ENCODE measurements around the gene MEOX1. TPM values are rescaled to one million over a fixed set of nuclear protein-coding genes. Genes with fewer than 3 reads are reported as not detected.

Gene MEOX1
- total and polyA plus RNA-seq, 2 donors (not counting 1 experiment from before 2014, with no cell fraction given), result not detected

DNA sequence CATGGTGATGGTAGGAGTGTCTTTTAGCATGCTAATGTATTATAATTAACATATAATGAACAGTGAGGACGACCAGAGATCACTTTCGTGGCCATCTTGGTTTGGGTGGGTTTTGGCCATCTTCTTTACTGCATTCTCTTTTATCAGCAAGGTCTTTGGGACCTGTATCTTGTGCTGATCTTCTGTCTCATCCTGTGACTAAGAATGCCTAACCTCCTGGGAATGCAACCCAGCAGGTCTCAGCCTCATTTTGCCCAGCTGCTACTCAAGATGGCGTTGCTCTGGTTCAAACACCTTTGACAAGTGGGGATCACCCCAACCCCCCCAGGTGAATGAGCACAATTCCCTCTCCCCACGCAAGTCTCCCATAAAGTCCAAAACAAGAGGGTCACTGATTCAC is 66.3 kb downstream of the MEOX1 start:
- H3K9me3 Mint-ChIP-seq (ENCODE audit: insufficient read depth), result no peaks in the 10 kb centered on the region
- CTCF ChIA-PET, result no interaction called here
- intact Hi-C loops (cut with micrococcal nuclease), result no loop called here
- Histone ChIP-seq H3K36me3 (replicated peaks in 1 of 2; ENCODE audit: control extremely low read depth in 1 of 2, control insufficient read depth in 1 of 2, extremely low read depth in 1 of 2, insufficient read depth in 2 of 2, low read length in 1 of 2) (no peaks in the 10 kb centered on the region), H3K27ac (ENCODE audit: low read length in 2 of 2) (no peak overlapping the region), H3K9ac (ENCODE audit: low read length) (no peak overlapping the region), H3K9me3 (ENCODE audit: control extremely low read depth in 1 of 3, control insufficient read depth in 2 of 3, insufficient read depth in 1 of 3, low read length in 2 of 3) (no peaks in the 10 kb centered on the region), H3K4me3 (ENCODE audit: control extremely low read depth in 1 of 5, extremely low read depth in 1 of 5, insufficient read depth in 1 of 5, low read depth in 2 of 5, low read length in 4 of 5) (no peak overlapping the region), H3K27me3 (replicated peaks in 1 of 4; ENCODE audit: control extremely low read depth in 1 of 4, control insufficient read depth in 3 of 4, insufficient read depth in 4 of 4, low read length in 3 of 4) (peaks cover 0 to 3% (median under 1%) of the 10 kb centered on the region in 4 experiments), H4K20me1 (ENCODE audit: control insufficient read depth, insufficient read depth, low read length, poor library complexity, severe bottlenecking) (no peaks in the 10 kb centered on the region), H3K4me1 (ENCODE audit: control insufficient read depth in 2 of 2, insufficient read depth in 2 of 2, low read length in 2 of 2) (no peaks in the 10 kb centered on the region), H3K4me2 (replicated peaks; ENCODE audit: low read depth, low read length, poor library complexity, severe bottlenecking) (no peak overlapping the region), H2AFZ (ENCODE audit: insufficient read depth, low read depth, low read length, poor library complexity, severe bottlenecking) (no peak overlapping the region), H3K79me2 (ENCODE audit: control insufficient read depth, insufficient read depth, low read length) (no peaks in the 10 kb centered on the region)
- 50% methylated on average over 2 of the region's 4 CpGs for WGBS (ENCODE audit: insufficient coverage)
- peaks cover 20% of the 10 kb centered on the region for H3K27me3 Mint-ChIP-seq
- ATAC-seq (ENCODE audit: low read depth), result no peak
- DNase-seq, result no peak
- H3K4me3 Mint-ChIP-seq, result no peak overlapping the region
- TF ChIP-seq EZH2 (IDR thresholded peaks at IDR 0.05; ENCODE audit: borderline replicate concordance, insufficient read depth, low read depth, low read length, poor library complexity, severe bottlenecking), result no peak
- TF ChIP-seq, protein P1, sequence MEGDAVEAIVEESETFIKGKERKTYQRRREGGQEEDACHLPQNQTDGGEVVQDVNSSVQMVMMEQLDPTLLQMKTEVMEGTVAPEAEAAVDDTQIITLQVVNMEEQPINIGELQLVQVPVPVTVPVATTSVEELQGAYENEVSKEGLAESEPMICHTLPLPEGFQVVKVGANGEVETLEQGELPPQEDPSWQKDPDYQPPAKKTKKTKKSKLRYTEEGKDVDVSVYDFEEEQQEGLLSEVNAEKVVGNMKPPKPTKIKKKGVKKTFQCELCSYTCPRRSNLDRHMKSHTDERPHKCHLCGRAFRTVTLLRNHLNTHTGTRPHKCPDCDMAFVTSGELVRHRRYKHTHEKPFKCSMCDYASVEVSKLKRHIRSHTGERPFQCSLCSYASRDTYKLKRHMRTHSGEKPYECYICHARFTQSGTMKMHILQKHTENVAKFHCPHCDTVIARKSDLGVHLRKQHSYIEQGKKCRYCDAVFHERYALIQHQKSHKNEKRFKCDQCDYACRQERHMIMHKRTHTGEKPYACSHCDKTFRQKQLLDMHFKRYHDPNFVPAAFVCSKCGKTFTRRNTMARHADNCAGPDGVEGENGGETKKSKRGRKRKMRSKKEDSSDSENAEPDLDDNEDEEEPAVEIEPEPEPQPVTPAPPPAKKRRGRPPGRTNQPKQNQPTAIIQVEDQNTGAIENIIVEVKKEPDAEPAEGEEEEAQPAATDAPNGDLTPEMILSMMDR (IDR thresholded peaks at IDR 0.05), result no peak
- peaks cover 5% of the 10 kb centered on the region for H3K4me1 Mint-ChIP-seq
- no peak overlapping the region for H3K27ac Mint-ChIP-seq
- POLR2A ChIA-PET, result no interaction called here

DNA sequence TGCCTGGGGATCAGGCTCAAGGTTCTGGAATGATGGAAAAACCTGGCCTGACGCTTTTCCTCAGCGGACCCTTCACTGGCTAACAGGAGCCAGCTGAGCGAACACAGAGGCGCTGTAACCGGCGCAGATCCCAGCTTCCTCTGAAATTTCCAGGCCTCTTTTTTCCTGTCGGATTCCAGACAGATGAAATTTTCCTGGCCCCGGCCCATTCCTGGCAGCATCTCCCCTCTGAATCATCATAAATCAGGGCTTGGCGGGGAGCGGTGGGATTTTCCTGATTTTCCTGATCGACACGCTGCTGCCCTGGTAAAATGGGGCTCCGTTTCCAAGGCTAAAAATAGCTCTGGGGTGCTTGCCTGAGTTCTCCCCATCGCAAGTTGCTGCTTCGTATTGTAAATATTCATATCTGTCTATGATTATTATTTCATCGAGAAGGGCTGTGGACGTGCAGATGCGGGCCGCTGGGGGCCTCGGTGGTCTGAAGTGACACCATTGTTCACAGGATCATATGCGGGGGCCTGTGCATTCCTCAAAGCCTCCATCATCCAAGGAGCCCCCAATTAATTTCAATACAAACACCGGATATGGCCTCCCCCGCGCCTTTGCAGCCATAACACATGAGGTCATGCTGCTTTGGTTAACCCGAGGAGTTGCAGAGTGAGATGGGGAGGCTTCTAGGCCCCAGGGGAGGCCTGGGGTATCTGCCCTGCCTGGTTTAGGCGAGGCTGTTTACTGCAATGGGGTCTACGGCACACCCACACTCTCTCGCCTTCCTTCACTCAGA is 69.8 kb downstream of the MEOX1 start:
- Histone ChIP-seq H3K4me1 (ENCODE audit: control insufficient read depth in 2 of 2, insufficient read depth in 2 of 2, low read length in 2 of 2) (no peaks in the 10 kb centered on the region), H3K27ac (ENCODE audit: low read length in 2 of 2) (no peak overlapping the region), H3K4me3 (ENCODE audit: control extremely low read depth in 1 of 5, extremely low read depth in 1 of 5, insufficient read depth in 1 of 5, low read depth in 2 of 5, low read length in 4 of 5) (no peak overlapping the region), H4K20me1 (ENCODE audit: control insufficient read depth, insufficient read depth, low read length, poor library complexity, severe bottlenecking) (no peaks in the 10 kb centered on the region), H3K9ac (ENCODE audit: low read length) (no peak overlapping the region), H3K27me3 (replicated peaks in 1 of 4; ENCODE audit: control extremely low read depth in 1 of 4, control insufficient read depth in 3 of 4, insufficient read depth in 4 of 4, low read length in 3 of 4) (no peaks in the 10 kb centered on the region), H2AFZ (ENCODE audit: insufficient read depth, low read depth, low read length, poor library complexity, severe bottlenecking) (no peak overlapping the region), H3K79me2 (ENCODE audit: control insufficient read depth, insufficient read depth, low read length) (no peaks in the 10 kb centered on the region), H3K36me3 (replicated peaks in 1 of 2; ENCODE audit: control extremely low read depth in 1 of 2, control insufficient read depth in 1 of 2, extremely low read depth in 1 of 2, insufficient read depth in 2 of 2, low read length in 1 of 2) (no peaks in the 10 kb centered on the region), H3K9me3 (ENCODE audit: control extremely low read depth in 1 of 3, control insufficient read depth in 2 of 3, insufficient read depth in 1 of 3, low read length in 2 of 3) (peaks cover 0 to 8% (median 4%) of the 10 kb centered on the region in 3 donors), H3K4me2 (replicated peaks; ENCODE audit: low read depth, low read length, poor library complexity, severe bottlenecking) (no peak overlapping the region)
- Mint-ChIP-seq H3K27ac (no peak overlapping the region), H3K9me3 (ENCODE audit: insufficient read depth) (no peaks in the 10 kb centered on the region), H3K4me1 (peaks cover 5% of the 10 kb centered on the region), H3K4me3 (peak overlapping the region; percentile 4), H3K27me3 (peaks cover 13% of the 10 kb centered on the region)
- 89% methylated on average over 24 of the region's 28 CpGs for WGBS (ENCODE audit: insufficient coverage)
- ChIA-PET POLR2A (no interaction called here), CTCF (interaction anchor here (1.0 to 1.9 kb wide), 6 partner anchors 13 to 169 kb away, joined by 3 to 6 read pairs (median 3); no protein-coding TSS in a partner anchor)
- intact Hi-C loops (cut with micrococcal nuclease), result no loop called here
- ATAC-seq (ENCODE audit: low read depth), result no peak
- TF ChIP-seq, protein P1 (IDR thresholded peaks at IDR 0.05), result no peak
- no peak for TF ChIP-seq EZH2 (IDR thresholded peaks at IDR 0.05; ENCODE audit: borderline replicate concordance, insufficient read depth, low read depth, low read length, poor library complexity, severe bottlenecking)
- DNase-seq, result no peak
